CD4-positive, alpha-beta T cell (primary cell): ENCODE measurements around the gene ITGA11. TPM values are rescaled to one million over a fixed set of nuclear protein-coding genes. Genes with fewer than 3 reads are reported as not detected.

ENCODE experiments used
- ATAC-seq: fragments of 200-7000 bp; cut with Tn5 transposase; one replicate; pipeline ENCODE4 v1.10.0; 2022; ENCODE audit warnings: mild to moderate bottlenecking; ENCODE audit not compliant: poor library complexity
- CTCF ChIA-PET: fragments of 350-600 bp; sonication (Branson Sonifier 250); formaldehyde crosslinking; loops from one replicate; lab custom pipeline; 2021; ENCODE audit warnings: antibody characterized with exemption, inconsistent platforms; lab: Charles Lee
- POLR2A ChIA-PET: fragments of 350-600 bp; sonication (Branson Sonifier 250); formaldehyde crosslinking; loops from one replicate; lab custom pipeline; 2021; ENCODE audit warnings: antibody characterized with exemption, inconsistent platforms; lab: Charles Lee
- DNase-seq, 14 experiments: peaks; one replicate each; pipeline ENCODE4 v3.0.0-alpha.2; 2013 to 2020; ENCODE audit warnings: mixed read lengths in 2 of 14
- H3K27ac ChIP-seq, 2 donors: one replicate each; pipeline versions ENCODE4 v1.5.1 to v1.7.0; 2013; ENCODE audit warnings: low read length in 2 of 2, low read depth in 1 of 2, mild to moderate bottlenecking in 1 of 2
- H3K27me3 ChIP-seq, 2 experiments: 1 replicate in 1 of 2; 2 replicates in 1 of 2; pipeline versions ENCODE4 v1.6.1 to v1.7.0; 2013; ENCODE audit warnings: low read length in 2 of 2, control low read depth in 1 of 2, mild to moderate bottlenecking in 1 of 2, moderate library complexity in 1 of 2; ENCODE audit not compliant: insufficient read depth in 2 of 2, control insufficient read depth in 1 of 2
- H3K36me3 ChIP-seq: one replicate; pipeline ENCODE4 v1.6.1; 2013; ENCODE audit warnings: low read length, control low read depth; ENCODE audit not compliant: insufficient read depth
- H3K4me1 ChIP-seq: one replicate; pipeline ENCODE4 v1.6.1; 2013; ENCODE audit warnings: low read length, control low read depth; ENCODE audit not compliant: insufficient read depth
- H3K4me3 ChIP-seq: one replicate; pipeline ENCODE4 v1.5.1; 2013; ENCODE audit warnings: mild to moderate bottlenecking, low read length, moderate library complexity
- H3K9me3 ChIP-seq, 2 experiments: 1 replicate in 1 of 2; 2 replicates in 1 of 2; pipeline versions ENCODE4 v1.6.1 to v1.7.0; 2013; ENCODE audit warnings: low read length in 2 of 2, mild to moderate bottlenecking in 2 of 2, control low read depth in 1 of 2, moderate library complexity in 1 of 2; ENCODE audit not compliant: control insufficient read depth in 1 of 2, insufficient read depth in 1 of 2
- H3K27ac Mint-ChIP-seq: one replicate; pipeline ENCODE4 v1.8.0; 2020; ENCODE audit warnings: mixed read lengths
- H3K27me3 Mint-ChIP-seq: one replicate; pipeline ENCODE4 v1.8.0; 2021; ENCODE audit warnings: mixed read lengths
- H3K36me3 Mint-ChIP-seq: one replicate; pipeline ENCODE4 v1.8.0; 2021; ENCODE audit warnings: low read depth, mixed read lengths
- H3K4me1 Mint-ChIP-seq: one replicate; pipeline ENCODE4 v1.8.0; 2021; ENCODE audit warnings: low read depth, mixed read lengths
- H3K4me3 Mint-ChIP-seq: one replicate; pipeline ENCODE4 v1.8.0; 2020; ENCODE audit warnings: mild to moderate bottlenecking, mixed read lengths
- H3K9me3 Mint-ChIP-seq: one replicate; pipeline ENCODE4 v1.8.0; 2020; ENCODE audit warnings: mixed read lengths
- CTCF ChIP-seq: fragments of 200-600 bp; IDR thresholded peaks from one replicate; pipeline ENCODE4 v1.8.0; 2022; ENCODE audit warnings: antibody characterized with exemption, mild to moderate bottlenecking
- intact Hi-C, 2 experiments: fragments of 100-400 bp; cut with DNase I in 1 of 2; cut with micrococcal nuclease in 1 of 2; formaldehyde crosslinking; loops; one replicate each; pipeline versions ENCODE4 v1.15.1 to v1.9.0; 2023 to 2025; cut with DNase I, micrococcal nuclease
- total RNA-seq, 174 experiments: library from RNA in 2 of 174; stranded (reverse) in 2 of 174; gene quantifications; one replicate each; pipeline ENCODE4 v1.2.3 and lab custom pipeline; 2021 to 2026

ITGA11 gene
- total RNA-seq, 2 experiments from 2014 or later: 0.08 to 0.20 TPM

GRCh38 chr15:68410466-68411342 lies 21.3 kb downstream of the ITGA11 start:
- ChIA-PET POLR2A (no interaction called here), CTCF (no interaction called here)
- H3K27ac ChIP-seq: no peak overlapping the region
- no peaks in the 10 kb centered on the region for H3K9me3 Mint-ChIP-seq
- DNase-seq: no peak
- no peak overlapping the region for H3K4me3 ChIP-seq
- no peak overlapping the region for H3K27ac Mint-ChIP-seq
- no peaks in the 10 kb centered on the region for H3K36me3 Mint-ChIP-seq
- H3K4me3 Mint-ChIP-seq: no peak overlapping the region
- no peaks in the 10 kb centered on the region for H3K9me3 ChIP-seq
- no peaks in the 10 kb centered on the region for H3K4me1 Mint-ChIP-seq
- no peaks in the 10 kb centered on the region for H3K27me3 ChIP-seq
- H3K27me3 Mint-ChIP-seq: no peaks in the 10 kb centered on the region
- intact Hi-C loops: no loop called here
- ATAC-seq: no peak
- H3K4me1 ChIP-seq: no peaks in the 10 kb centered on the region
- no peaks in the 10 kb centered on the region for H3K36me3 ChIP-seq
- TF ChIP-seq CTCF: no peak

- H3K4me3 ChIP-seq: no peak overlapping the region
- no peak for TF ChIP-seq CTCF
- ATAC-seq (no peak), DNase-seq (no peak)
- intact Hi-C loops: no loop called here
- no peak overlapping the region for H3K27ac ChIP-seq
- no peaks in the 10 kb centered on the region for H3K27me3 ChIP-seq
- Mint-ChIP-seq H3K27ac (no peak overlapping the region), H3K36me3 (no peaks in the 10 kb centered on the region), H3K4me3 (no peak overlapping the region), H3K9me3 (no peaks in the 10 kb centered on the region), H3K4me1 (no peaks in the 10 kb centered on the region), H3K27me3 (no peaks in the 10 kb centered on the region)
- ChIA-PET CTCF (no interaction called here), POLR2A (no interaction called here)
- H3K9me3 ChIP-seq: no peaks in the 10 kb centered on the region
- H3K4me1 ChIP-seq: no peaks in the 10 kb centered on the region
- no peaks in the 10 kb centered on the region for H3K36me3 ChIP-seq
These were observed 22.1 kb downstream of the ITGA11 start for GRCh38 chr15:68409736-68410370.

- H3K27ac Mint-ChIP-seq: no peak overlapping the region
- intact Hi-C loops: no loop called here
These were observed 23.0 kb downstream of the ITGA11 start for GRCh38 chr15:68408971-68409370.

More at GRCh38 chr15:68408971-68409370, 23.0 kb downstream of the ITGA11 start:
- TF ChIP-seq CTCF: no peak
- Histone ChIP-seq H3K4me1 (no peaks in the 10 kb centered on the region), H3K27ac (no peak overlapping the region), H3K9me3 (peaks cover 0 to 3% of the 10 kb centered on the region in 2 experiments), H3K4me3 (no peak overlapping the region), H3K27me3 (no peaks in the 10 kb centered on the region), H3K36me3 (no peaks in the 10 kb centered on the region)
- CTCF ChIA-PET: no interaction called here
- Mint-ChIP-seq H3K36me3 (no peaks in the 10 kb centered on the region), H3K9me3 (no peaks in the 10 kb centered on the region), H3K4me3 (no peak overlapping the region), H3K4me1 (no peaks in the 10 kb centered on the region), H3K27me3 (no peaks in the 10 kb centered on the region)
- POLR2A ChIA-PET: no interaction called here
- DNase-seq (no peak), ATAC-seq (no peak)
